ENCODE data around the gene SVOPL. TPM values are rescaled to one million over a fixed set of nuclear protein-coding genes. Genes with fewer than 3 reads are reported as not detected.
"Not testable (repeated sequence)": the region's sequence is repeated elsewhere in the genome, so short reads cannot be mapped to it uniquely, and the experiment has no call there.

Gene SVOPL
- total and polyA plus RNA-seq, 4 donors: 0.13 to 1.5 (median 0.39) TPM; not detected in 1

DNA sequence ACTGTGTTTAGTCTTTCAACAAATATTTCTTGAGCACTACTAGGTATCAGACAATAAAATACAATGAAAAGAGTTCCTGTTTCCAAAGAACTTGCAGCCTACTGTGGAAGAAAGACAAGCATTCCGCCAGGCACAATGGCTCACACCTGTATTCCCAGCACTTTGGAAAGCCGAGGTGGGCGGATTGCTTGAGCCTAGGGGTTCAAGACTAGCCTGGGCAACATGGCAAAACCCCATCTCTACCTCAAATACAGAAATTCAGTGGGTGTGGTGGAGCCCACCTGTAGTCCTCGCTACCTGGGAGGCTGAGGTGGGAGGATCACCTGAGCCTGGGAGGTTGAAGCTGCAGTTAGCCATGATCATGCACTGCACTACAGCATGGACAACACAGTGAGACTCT lies 6.1 kb downstream of the SVOPL start:
- Histone ChIP-seq H3K36me3 (ENCODE audit: control insufficient read depth in 4 of 4, insufficient read depth in 4 of 4, low read length in 4 of 4) (no peaks in the 10 kb centered on the region), H3K9ac (ENCODE audit: insufficient read depth in 1 of 2, low read length in 2 of 2) (no peak overlapping the region), H3K27ac (ENCODE audit: low read depth in 1 of 2, low read length in 1 of 2) (no peak overlapping the region), H3K4me1 (ENCODE audit: control insufficient read depth in 5 of 5, insufficient read depth in 5 of 5, low read length in 5 of 5) (no peaks in the 10 kb centered on the region), H3K9me3 (ENCODE audit: control insufficient read depth in 4 of 4, insufficient read depth in 3 of 4, low read length in 3 of 4) (peaks cover 0 to 2% (median 0%) of the 10 kb centered on the region in 4 donors), H3K27me3 (ENCODE audit: control insufficient read depth in 3 of 3, insufficient read depth in 3 of 3, low read length in 2 of 3) (no peaks in the 10 kb centered on the region), H3K4me3 (no peak overlapping the region)
- DNase-seq (no peak), ATAC-seq (ENCODE audit: insufficient read depth, low FRiP score) (no peak)
- WGBS, 2 donors: 92 to 95% methylated on average over 4 of the region's 4 CpGs
- TF ChIP-seq, protein P1, sequence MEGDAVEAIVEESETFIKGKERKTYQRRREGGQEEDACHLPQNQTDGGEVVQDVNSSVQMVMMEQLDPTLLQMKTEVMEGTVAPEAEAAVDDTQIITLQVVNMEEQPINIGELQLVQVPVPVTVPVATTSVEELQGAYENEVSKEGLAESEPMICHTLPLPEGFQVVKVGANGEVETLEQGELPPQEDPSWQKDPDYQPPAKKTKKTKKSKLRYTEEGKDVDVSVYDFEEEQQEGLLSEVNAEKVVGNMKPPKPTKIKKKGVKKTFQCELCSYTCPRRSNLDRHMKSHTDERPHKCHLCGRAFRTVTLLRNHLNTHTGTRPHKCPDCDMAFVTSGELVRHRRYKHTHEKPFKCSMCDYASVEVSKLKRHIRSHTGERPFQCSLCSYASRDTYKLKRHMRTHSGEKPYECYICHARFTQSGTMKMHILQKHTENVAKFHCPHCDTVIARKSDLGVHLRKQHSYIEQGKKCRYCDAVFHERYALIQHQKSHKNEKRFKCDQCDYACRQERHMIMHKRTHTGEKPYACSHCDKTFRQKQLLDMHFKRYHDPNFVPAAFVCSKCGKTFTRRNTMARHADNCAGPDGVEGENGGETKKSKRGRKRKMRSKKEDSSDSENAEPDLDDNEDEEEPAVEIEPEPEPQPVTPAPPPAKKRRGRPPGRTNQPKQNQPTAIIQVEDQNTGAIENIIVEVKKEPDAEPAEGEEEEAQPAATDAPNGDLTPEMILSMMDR (IDR thresholded peaks at IDR 0.05; ENCODE audit: control extremely low read depth, extremely low read depth): no peak

DNA sequence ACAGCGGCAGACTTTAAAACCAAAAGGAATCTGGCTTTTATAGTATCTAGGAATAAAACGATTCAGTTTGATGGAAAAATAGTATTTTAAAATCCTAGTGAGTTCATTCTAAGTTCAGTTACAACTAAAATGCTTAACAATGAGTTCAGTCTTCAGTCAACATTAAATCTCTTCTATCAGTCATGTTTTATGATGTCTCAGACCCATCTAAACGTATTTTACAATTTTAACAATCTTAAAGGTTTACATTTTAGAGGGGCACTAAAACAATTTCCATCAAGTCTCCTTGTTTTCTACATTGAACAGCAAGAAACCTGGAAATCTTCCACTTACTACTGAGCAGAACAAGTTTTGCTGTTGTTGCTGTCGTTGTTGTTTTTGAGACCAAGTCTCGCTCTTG lies 10.0 kb downstream of the SVOPL start:
- no peak overlapping the region for H3K9ac ChIP-seq (ENCODE audit: insufficient read depth in 1 of 2, low read length in 2 of 2)
- H3K4me1 ChIP-seq (ENCODE audit: control insufficient read depth in 5 of 5, insufficient read depth in 5 of 5, low read length in 5 of 5): no peaks in the 10 kb centered on the region
- H3K36me3 ChIP-seq (ENCODE audit: control insufficient read depth in 4 of 4, insufficient read depth in 4 of 4, low read length in 4 of 4): no peaks in the 10 kb centered on the region
- no peaks in the 10 kb centered on the region for H3K27me3 ChIP-seq (ENCODE audit: control insufficient read depth in 3 of 3, insufficient read depth in 3 of 3, low read length in 2 of 3)
- no peaks in the 10 kb centered on the region for H3K9me3 ChIP-seq (ENCODE audit: control insufficient read depth in 4 of 4, insufficient read depth in 3 of 4, low read length in 3 of 4)
- TF ChIP-seq, protein P1 (IDR thresholded peaks at IDR 0.05; ENCODE audit: control extremely low read depth, extremely low read depth): no peak
- H3K4me3 ChIP-seq: no peak overlapping the region
- DNase-seq: no peak
- WGBS, 2 donors: 88 to 94% methylated on average over 5 of the region's 5 CpGs
- no peak overlapping the region for H3K27ac ChIP-seq (ENCODE audit: low read depth in 1 of 2, low read length in 1 of 2)
- ATAC-seq (ENCODE audit: insufficient read depth, low FRiP score): no peak

- DNase-seq: no peak
- Histone ChIP-seq H3K27ac (ENCODE audit: low read depth in 1 of 2, low read length in 1 of 2) (no peak overlapping the region), H3K27me3 (ENCODE audit: control insufficient read depth in 3 of 3, insufficient read depth in 3 of 3, low read length in 2 of 3) (no peaks in the 10 kb centered on the region), H3K4me3 (no peak overlapping the region), H3K9ac (ENCODE audit: insufficient read depth in 1 of 2, low read length in 2 of 2) (no peak overlapping the region), H3K4me1 (ENCODE audit: control insufficient read depth in 5 of 5, insufficient read depth in 5 of 5, low read length in 5 of 5) (no peaks in the 10 kb centered on the region), H3K9me3 (ENCODE audit: control insufficient read depth in 4 of 4, insufficient read depth in 3 of 4, low read length in 3 of 4) (no peaks in the 10 kb centered on the region), H3K36me3 (ENCODE audit: control insufficient read depth in 4 of 4, insufficient read depth in 4 of 4, low read length in 4 of 4) (no peaks in the 10 kb centered on the region)
- no peak for ATAC-seq (ENCODE audit: insufficient read depth, low FRiP score)
- TF ChIP-seq, protein P1 (IDR thresholded peaks at IDR 0.05; ENCODE audit: control extremely low read depth, extremely low read depth): no peak
- 93 to 98% methylated on average over 2 of the region's 2 CpGs for WGBS, 2 donors
Observed at GRCh38 chr7:138690495-138690894, 10.7 kb downstream of the SVOPL start.

GRCh38 chr7:138688037-138688436 lies 13.1 kb downstream of the SVOPL start:
- not testable (repeated sequence) for H3K4me3 ChIP-seq; H3K4me1 ChIP-seq (ENCODE audit: control insufficient read depth in 5 of 5, insufficient read depth in 5 of 5, low read length in 5 of 5); H3K27me3 ChIP-seq (ENCODE audit: control insufficient read depth in 3 of 3, insufficient read depth in 3 of 3, low read length in 2 of 3); DNase-seq; H3K9me3 ChIP-seq (ENCODE audit: control insufficient read depth in 4 of 4, insufficient read depth in 3 of 4, low read length in 3 of 4); ATAC-seq (ENCODE audit: insufficient read depth, low FRiP score); H3K9ac ChIP-seq (ENCODE audit: insufficient read depth in 1 of 2, low read length in 2 of 2); H3K27ac ChIP-seq (ENCODE audit: low read depth in 1 of 2, low read length in 1 of 2); H3K36me3 ChIP-seq (ENCODE audit: control insufficient read depth in 4 of 4, insufficient read depth in 4 of 4, low read length in 4 of 4)
- 89 to 91% methylated on average over 6 of the region's 6 CpGs for WGBS, 2 donors

Measured in lung (tissue), 12 donors.